WTC11 (cell line): ENCODE results near the gene PKN3.

ENCODE experiments used
- AFF4 ChIP-seq: sonication (generic); formaldehyde crosslinking; IDR thresholded peaks from 2 replicates; pipeline ENCODE4 v1.8.1; 2023; ENCODE audit warnings: mild to moderate bottlenecking, missing genetic modification reagents, borderline replicate concordance
- CTCF ChIP-seq: fragments of 200-600 bp; IDR thresholded peaks from 2 replicates; pipeline ENCODE4 v1.8.0; 2022; ENCODE audit warnings: antibody characterized with exemption
- FOXK1 ChIP-seq: sonication (generic); formaldehyde crosslinking; IDR thresholded peaks from 2 replicates; pipeline ENCODE4 v1.8.0; 2022; ENCODE audit warnings: mild to moderate bottlenecking, moderate library complexity, missing genetic modification reagents
- JUN ChIP-seq: sonication (generic); formaldehyde crosslinking; IDR thresholded peaks from 2 replicates; pipeline ENCODE4 v1.8.0; 2023; ENCODE audit warnings: mild to moderate bottlenecking, missing genetic modification reagents
- MYBL2 ChIP-seq: sonication (generic); formaldehyde crosslinking; IDR thresholded peaks from 2 replicates; pipeline ENCODE4 v1.8.1; 2023; ENCODE audit warnings: mild to moderate bottlenecking, moderate library complexity, missing genetic modification reagents
- RELA ChIP-seq: sonication (generic); formaldehyde crosslinking; IDR thresholded peaks from 2 replicates; pipeline ENCODE4 v1.8.1; 2022; ENCODE audit warnings: missing genetic modification reagents, mild to moderate bottlenecking, borderline replicate concordance
- ZNF512 ChIP-seq: sonication (generic); formaldehyde crosslinking; IDR thresholded peaks from 2 replicates; pipeline ENCODE4 v1.8.1; 2022; ENCODE audit warnings: missing genetic modification reagents, borderline replicate concordance
- ZSCAN18 ChIP-seq: fragments of 250-450 bp; sonication (Bioruptor Pico); IDR thresholded peaks from 2 replicates; pipeline ENCODE4 v2.1.2; 2022; ENCODE audit warnings: mild to moderate bottlenecking, moderate library complexity

GRCh38 chr9:128690684-128691034 lies 11.6 kb upstream of the PKN3 start:
- no peak for TF ChIP-seq RELA (CRISPR knock-in tag)
- TF ChIP-seq JUN (CRISPR knock-in tag) = no peak
- no peak for TF ChIP-seq CTCF
- TF ChIP-seq FOXK1 (CRISPR knock-in tag) = no peak
- no peak for TF ChIP-seq ZNF512 (CRISPR knock-in tag)
- TF ChIP-seq MYBL2 (CRISPR knock-in tag) = no peak
- no peak for TF ChIP-seq ZSCAN18 (CRISPR knock-in tag)
- no peak for TF ChIP-seq AFF4 (CRISPR knock-in tag)
